ENCODE measurements around the gene PLCE1. TPM values are rescaled to one million over a fixed set of nuclear protein-coding genes. Genes with fewer than 3 reads are reported as not detected.

Gene PLCE1
- total and polyA plus RNA-seq, 4 donors, result 1.5 to 15.7 (median 5.2) TPM

DNA sequence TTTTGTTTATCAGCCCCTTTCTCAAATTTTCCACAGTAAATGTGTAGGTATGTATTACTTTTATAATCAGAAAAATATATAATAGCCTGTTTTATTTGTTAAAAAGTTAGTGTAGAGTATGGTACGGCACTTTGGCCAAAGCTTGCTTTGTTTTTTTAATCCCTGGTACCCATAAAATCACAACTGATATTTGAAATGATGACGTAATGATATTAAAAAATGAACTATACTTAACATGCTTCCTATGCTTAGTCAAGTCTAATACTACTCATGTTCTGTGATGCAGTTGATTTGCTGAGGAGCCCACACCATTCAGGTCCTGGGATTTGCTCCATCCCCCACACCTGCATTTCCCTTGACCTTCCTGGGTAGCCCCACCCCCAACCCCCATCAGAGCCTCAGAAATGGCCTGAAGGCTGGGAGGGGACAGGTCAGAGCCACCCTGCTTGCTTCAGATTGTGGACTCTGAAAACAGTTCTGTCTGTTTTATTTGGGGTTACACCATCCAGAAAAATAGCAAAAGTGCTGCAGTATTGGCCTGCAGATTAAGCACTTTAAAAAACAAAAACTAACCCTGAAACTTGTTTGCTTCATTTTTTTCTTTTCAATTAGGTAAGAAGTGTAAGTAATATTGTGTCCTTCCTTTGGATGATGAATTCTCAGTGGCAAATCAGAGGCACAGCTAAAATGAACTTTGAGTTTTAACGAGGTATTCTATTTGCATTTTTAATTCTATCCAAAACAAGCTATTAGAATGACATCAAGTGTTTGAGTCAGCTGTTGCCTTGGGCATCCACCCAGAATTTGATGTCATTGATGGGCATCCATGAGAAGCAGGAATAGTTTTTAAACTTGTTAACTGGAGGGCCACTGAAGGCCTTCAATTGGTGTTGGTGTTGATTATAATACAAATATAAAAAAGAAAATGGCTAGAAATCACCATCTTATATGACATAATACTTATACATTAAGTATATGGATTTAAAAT, 23.3 kb downstream of the PLCE1 start:
- H3K4me1 ChIP-seq (ENCODE audit: control insufficient read depth in 5 of 5, insufficient read depth in 5 of 5, low read length in 5 of 5), result peaks cover 0 to 6% (median 0%) of the 10 kb centered on the region in 5 donors
- H3K4me3 ChIP-seq, result no peak overlapping the region
- 75 to 78% methylated on average over 3 of the region's 3 CpGs for WGBS, 2 donors
- H3K9me3 ChIP-seq (ENCODE audit: control insufficient read depth in 4 of 4, insufficient read depth in 3 of 4, low read length in 3 of 4), result no peaks in the 10 kb centered on the region
- no peak overlapping the region for H3K9ac ChIP-seq (ENCODE audit: insufficient read depth in 1 of 2, low read length in 2 of 2)
- no peaks in the 10 kb centered on the region for H3K27me3 ChIP-seq (ENCODE audit: control insufficient read depth in 3 of 3, insufficient read depth in 3 of 3, low read length in 2 of 3)
- peak in 2 of 3 donors; percentile 27 to 38 for DNase-seq
- no peak for ATAC-seq (ENCODE audit: insufficient read depth, low FRiP score)
- H3K36me3 ChIP-seq (ENCODE audit: control insufficient read depth in 4 of 4, insufficient read depth in 4 of 4, low read length in 4 of 4), result no peaks in the 10 kb centered on the region
- no peak overlapping the region for H3K27ac ChIP-seq (ENCODE audit: low read depth in 1 of 2, low read length in 1 of 2)
- TF ChIP-seq, protein P1, sequence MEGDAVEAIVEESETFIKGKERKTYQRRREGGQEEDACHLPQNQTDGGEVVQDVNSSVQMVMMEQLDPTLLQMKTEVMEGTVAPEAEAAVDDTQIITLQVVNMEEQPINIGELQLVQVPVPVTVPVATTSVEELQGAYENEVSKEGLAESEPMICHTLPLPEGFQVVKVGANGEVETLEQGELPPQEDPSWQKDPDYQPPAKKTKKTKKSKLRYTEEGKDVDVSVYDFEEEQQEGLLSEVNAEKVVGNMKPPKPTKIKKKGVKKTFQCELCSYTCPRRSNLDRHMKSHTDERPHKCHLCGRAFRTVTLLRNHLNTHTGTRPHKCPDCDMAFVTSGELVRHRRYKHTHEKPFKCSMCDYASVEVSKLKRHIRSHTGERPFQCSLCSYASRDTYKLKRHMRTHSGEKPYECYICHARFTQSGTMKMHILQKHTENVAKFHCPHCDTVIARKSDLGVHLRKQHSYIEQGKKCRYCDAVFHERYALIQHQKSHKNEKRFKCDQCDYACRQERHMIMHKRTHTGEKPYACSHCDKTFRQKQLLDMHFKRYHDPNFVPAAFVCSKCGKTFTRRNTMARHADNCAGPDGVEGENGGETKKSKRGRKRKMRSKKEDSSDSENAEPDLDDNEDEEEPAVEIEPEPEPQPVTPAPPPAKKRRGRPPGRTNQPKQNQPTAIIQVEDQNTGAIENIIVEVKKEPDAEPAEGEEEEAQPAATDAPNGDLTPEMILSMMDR (IDR thresholded peaks at IDR 0.05; ENCODE audit: control extremely low read depth, extremely low read depth), result no peak

DNA sequence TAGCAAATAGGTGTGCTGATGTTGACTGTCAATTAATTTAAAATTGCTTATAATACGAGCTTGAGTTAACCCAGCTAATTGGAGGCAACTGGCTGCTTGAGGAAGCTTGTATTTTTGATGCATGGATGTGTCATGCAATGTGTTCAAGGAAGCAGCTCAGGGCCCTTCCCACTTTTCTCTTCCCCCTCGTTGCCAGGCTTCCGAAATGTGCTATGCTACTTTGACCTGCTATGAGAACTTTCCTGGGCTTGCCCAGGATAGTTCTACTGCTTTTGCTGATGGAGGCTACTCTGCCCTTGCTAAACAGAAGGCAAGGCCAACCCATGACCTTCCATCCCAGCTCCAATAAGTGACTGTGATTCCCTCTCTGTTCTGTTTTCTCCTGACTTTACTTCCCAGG, 24.4 kb downstream of the PLCE1 start:
- H3K9me3 ChIP-seq (ENCODE audit: control insufficient read depth in 4 of 4, insufficient read depth in 3 of 4, low read length in 3 of 4), result no peaks in the 10 kb centered on the region
- H3K27ac ChIP-seq (ENCODE audit: low read depth in 1 of 2, low read length in 1 of 2), result no peak overlapping the region
- no peak for ATAC-seq (ENCODE audit: insufficient read depth, low FRiP score)
- 60 to 82% methylated on average over 3 of the region's 3 CpGs for WGBS, 2 donors
- peaks cover 0 to 6% (median 0%) of the 10 kb centered on the region in 5 donors for H3K4me1 ChIP-seq (ENCODE audit: control insufficient read depth in 5 of 5, insufficient read depth in 5 of 5, low read length in 5 of 5)
- no peaks in the 10 kb centered on the region for H3K27me3 ChIP-seq (ENCODE audit: control insufficient read depth in 3 of 3, insufficient read depth in 3 of 3, low read length in 2 of 3)
- no peaks in the 10 kb centered on the region for H3K36me3 ChIP-seq (ENCODE audit: control insufficient read depth in 4 of 4, insufficient read depth in 4 of 4, low read length in 4 of 4)
- no peak overlapping the region for H3K9ac ChIP-seq (ENCODE audit: insufficient read depth in 1 of 2, low read length in 2 of 2)
- H3K4me3 ChIP-seq, result no peak overlapping the region
- TF ChIP-seq, protein P1 (IDR thresholded peaks at IDR 0.05; ENCODE audit: control extremely low read depth, extremely low read depth), result no peak
- DNase-seq, result no peak

DNA sequence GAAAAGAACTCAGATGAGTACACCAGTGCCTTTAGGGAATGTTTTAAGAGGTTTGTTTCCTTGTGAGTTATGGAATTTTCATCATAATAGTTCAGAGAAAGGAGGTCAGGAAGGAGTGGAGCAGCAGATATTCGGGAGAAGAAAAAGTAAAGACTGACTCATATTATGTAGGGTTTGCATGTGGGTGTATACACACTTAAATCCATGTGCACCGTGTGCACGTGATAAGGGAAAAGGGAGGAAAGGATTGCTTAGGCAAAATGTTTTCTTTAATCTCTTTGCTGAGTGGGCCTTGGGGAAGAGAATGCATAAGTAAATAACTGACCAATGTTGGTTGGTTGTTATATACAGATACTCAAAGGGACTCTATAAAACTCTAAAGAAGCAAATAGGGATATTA, 30.2 kb downstream of the PLCE1 start:
- DNase-seq, result no peak
- Histone ChIP-seq H3K9me3 (ENCODE audit: control insufficient read depth in 4 of 4, insufficient read depth in 3 of 4, low read length in 3 of 4) (peaks cover 0 to 11% (median 4%) of the 10 kb centered on the region in 4 donors), H3K4me3 (no peak overlapping the region), H3K36me3 (ENCODE audit: control insufficient read depth in 4 of 4, insufficient read depth in 4 of 4, low read length in 4 of 4) (peaks cover 0 to 3% (median 0%) of the 10 kb centered on the region in 4 donors), H3K9ac (ENCODE audit: insufficient read depth in 1 of 2, low read length in 2 of 2) (no peak overlapping the region), H3K4me1 (ENCODE audit: control insufficient read depth in 5 of 5, insufficient read depth in 5 of 5, low read length in 5 of 5) (no peaks in the 10 kb centered on the region), H3K27ac (ENCODE audit: low read depth in 1 of 2, low read length in 1 of 2) (no peak overlapping the region), H3K27me3 (ENCODE audit: control insufficient read depth in 3 of 3, insufficient read depth in 3 of 3, low read length in 2 of 3) (no peaks in the 10 kb centered on the region)
- ATAC-seq (ENCODE audit: insufficient read depth, low FRiP score), result no peak
- 51 to 61% methylated on average over 3 of the region's 3 CpGs for WGBS, 2 donors
- TF ChIP-seq, protein P1 (IDR thresholded peaks at IDR 0.05; ENCODE audit: control extremely low read depth, extremely low read depth), result no peak

Measured in lung (tissue), 12 donors.